HL-60 (cell line): ENCODE data around the gene NPR1.
A peak's percentile ranks its signal among the peaks of the same experiment; 100 is the strongest.

ENCODE experiments used
- DNase-seq, 2 experiments: peaks; one replicate each; pipeline ENCODE4 v3.0.0-alpha.2; 2010 to 2020; ENCODE audit warnings: low read depth in 1 of 2, low spot score in 1 of 2
- H3K27ac ChIP-seq: fragments of 250-450 bp; sonication (Bioruptor Pico); replicated peaks from 2 replicates; pipeline ENCODE4 v1.5.1; 2020; ENCODE audit warnings: mild to moderate bottlenecking, moderate library complexity
- H3K27me3 ChIP-seq: fragments of 250-450 bp; sonication (Bioruptor Pico); 2 replicates; pipeline ENCODE4 v1.5.1; 2021; ENCODE audit warnings: mild to moderate bottlenecking, moderate library complexity; ENCODE audit not compliant: insufficient read depth, poor library complexity, severe bottlenecking
- H3K4me3 ChIP-seq: replicated peaks from 2 replicates; pipeline ENCODE4 v1.5.1; 2011; ENCODE audit warnings: mild to moderate bottlenecking, control low read depth, low read length; ENCODE audit not compliant: insufficient read depth
- CTCF ChIP-seq: IDR thresholded peaks from one replicate; pipeline ENCODE4 v1.5.1; 2011; ENCODE audit warnings: low read length, control low read depth, inconsistent platforms; ENCODE audit not compliant: insufficient read depth
- GABPA ChIP-seq: IDR thresholded peaks from 2 replicates; pipeline ENCODE4 v1.6.1; 2012; ENCODE audit warnings: low read depth
- POLR2AphosphoS5 ChIP-seq: IDR thresholded peaks from 2 replicates; pipeline ENCODE4 v1.6.1; 2012; ENCODE audit warnings: low read depth
- REST ChIP-seq: IDR thresholded peaks from 2 replicates; pipeline ENCODE4 v1.6.1; 2012; ENCODE audit warnings: low read depth; ENCODE audit not compliant: insufficient replicate concordance
- SPI1 ChIP-seq: IDR thresholded peaks from 2 replicates; pipeline ENCODE4 v1.6.1; 2012; ENCODE audit warnings: low read depth, mild to moderate bottlenecking, borderline replicate concordance

NPR1 gene

GRCh38 chr1:153679337-153680119 lies 1.0 kb downstream of the NPR1 start:
- DNase-seq = no peak
- TF ChIP-seq GABPA (no peak), POLR2AphosphoS5 (no peak), REST (no peak), CTCF (no peak), SPI1 (no peak)
- Histone ChIP-seq H3K27ac (no peak overlapping the region), H3K4me3 (peak overlapping the region; percentile 35), H3K27me3 (peaks cover 31% of the 10 kb centered on the region)

- no peak for DNase-seq
- Histone ChIP-seq H3K27ac (no peak overlapping the region), H3K4me3 (no peak overlapping the region), H3K27me3 (peaks cover 31% of the 10 kb centered on the region)
- TF ChIP-seq REST (no peak), CTCF (no peak), POLR2AphosphoS5 (no peak), SPI1 (no peak), GABPA (no peak)
Observed at GRCh38 chr1:153680120-153680403, 1.6 kb downstream of the NPR1 start.

- Histone ChIP-seq H3K27me3 (peaks cover 31% of the 10 kb centered on the region), H3K27ac (no peak overlapping the region), H3K4me3 (no peak overlapping the region)
- DNase-seq = no peak
- TF ChIP-seq REST (no peak), SPI1 (no peak), POLR2AphosphoS5 (no peak), CTCF (no peak), GABPA (no peak)
Observed at GRCh38 chr1:153682730-153683129, 4.2 kb downstream of the NPR1 start.
